Stimulated activated naive CD4-positive, alpha-beta T cell (primary cell): ENCODE measurements around the gene TMEM121.

ENCODE experiments used
- DNase-seq, 6 experiments: peaks; one replicate each; lab custom pipeline; 2025; lab: John Stamatoyannopoulos, UW

TMEM121 gene

GRCh38 chr14:105527826-105528585 lies 1.6 kb downstream of the TMEM121 start:
- DNase-seq: peak; percentile 53 to 79 (median 70)

DNA sequence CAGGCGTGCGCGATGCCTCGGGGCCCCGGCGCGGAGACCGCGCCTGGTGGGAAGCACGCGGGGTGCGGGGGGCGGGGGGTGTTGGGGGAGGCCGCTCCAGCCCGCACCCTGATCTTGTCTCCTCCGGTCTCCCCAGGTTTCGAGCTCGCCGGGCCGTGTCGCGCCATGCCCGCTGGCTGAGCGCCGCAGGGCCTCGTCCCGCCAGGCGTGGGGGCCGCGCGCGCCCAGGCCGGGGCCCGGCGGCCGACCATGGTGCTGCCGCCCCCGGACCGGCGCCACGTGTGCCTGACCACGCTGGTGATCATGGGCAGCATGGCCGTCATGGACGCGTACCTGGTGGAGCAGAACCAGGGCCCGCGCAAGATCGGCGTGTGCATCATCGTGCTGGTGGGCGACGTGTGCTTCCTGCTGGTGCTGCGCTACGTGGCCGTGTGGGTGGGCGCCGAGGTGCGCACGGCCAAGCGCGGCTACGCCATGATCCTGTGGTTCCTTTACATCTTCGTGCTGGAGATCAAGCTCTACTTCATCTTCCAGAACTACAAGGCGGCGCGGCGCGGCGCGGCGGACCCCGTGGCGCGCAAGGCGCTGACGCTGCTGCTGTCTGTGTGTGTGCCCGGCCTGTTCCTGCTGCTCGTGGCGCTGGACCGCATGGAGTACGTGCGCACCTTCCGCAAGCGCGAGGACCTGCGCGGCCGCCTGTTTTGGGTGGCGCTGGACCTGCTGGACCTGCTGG lies 2.4 kb downstream of the TMEM121 start:
- peak in 2 of 6 experiments; percentile 40 to 56 for DNase-seq

DNA sequence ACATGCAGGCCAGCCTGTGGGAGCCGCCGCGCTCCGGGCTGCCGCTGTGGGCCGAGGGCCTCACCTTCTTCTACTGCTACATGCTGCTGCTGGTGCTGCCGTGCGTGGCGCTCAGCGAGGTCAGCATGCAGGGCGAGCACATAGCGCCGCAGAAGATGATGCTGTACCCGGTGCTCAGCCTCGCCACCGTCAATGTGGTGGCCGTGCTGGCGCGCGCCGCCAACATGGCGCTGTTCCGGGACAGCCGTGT lies 2.9 kb downstream of the TMEM121 start:
- DNase-seq: peak in 2 of 6 experiments; percentile 50 to 55

GRCh38 chr14:105529569-105530284 lies 3.3 kb downstream of the TMEM121 start:
- peak in 2 of 6 experiments; percentile 12 to 20 for DNase-seq

DNA sequence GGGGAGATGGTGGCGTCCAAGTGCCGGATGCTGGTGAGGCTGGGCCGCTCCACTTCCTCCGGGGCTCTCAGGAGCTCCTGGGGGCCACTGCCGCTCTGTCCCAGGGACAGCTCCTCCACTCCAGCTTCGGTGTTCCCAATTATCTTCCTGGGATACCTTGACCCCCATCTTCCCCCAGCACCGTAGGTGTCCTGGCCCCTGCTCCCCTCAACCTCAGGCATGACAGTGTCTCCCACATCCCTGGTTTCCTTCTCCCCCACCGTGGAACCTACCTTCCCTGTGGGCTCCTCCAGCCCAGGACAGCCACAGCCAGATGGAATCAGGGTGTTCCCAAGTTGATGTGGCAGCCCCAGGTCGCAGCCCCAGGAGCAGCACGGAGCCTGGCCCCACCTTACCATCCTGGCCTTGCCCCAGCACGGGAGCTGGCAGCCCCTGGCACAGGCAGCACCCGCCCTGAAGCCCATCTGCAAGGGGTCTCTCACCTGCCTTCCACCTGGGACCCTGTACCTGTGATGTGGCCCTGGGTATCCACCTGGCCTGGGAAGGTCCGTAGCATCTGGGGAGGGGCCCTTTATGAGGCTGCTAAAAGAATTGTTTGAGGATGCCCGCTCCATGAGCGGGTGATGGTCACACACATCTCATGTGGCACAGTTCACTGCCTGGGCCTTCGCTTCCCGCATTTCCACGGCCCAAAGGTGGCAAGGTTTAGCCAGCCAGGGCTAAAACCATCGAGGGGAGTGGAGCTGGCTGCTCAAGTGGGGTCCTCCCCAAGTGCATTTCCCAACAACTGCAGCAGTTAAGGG lies 4.1 kb downstream of the TMEM121 start:
- no peak for DNase-seq

GRCh38 chr14:105531088-105531893 lies 4.9 kb downstream of the TMEM121 start:
- DNase-seq: no peak

DNA sequence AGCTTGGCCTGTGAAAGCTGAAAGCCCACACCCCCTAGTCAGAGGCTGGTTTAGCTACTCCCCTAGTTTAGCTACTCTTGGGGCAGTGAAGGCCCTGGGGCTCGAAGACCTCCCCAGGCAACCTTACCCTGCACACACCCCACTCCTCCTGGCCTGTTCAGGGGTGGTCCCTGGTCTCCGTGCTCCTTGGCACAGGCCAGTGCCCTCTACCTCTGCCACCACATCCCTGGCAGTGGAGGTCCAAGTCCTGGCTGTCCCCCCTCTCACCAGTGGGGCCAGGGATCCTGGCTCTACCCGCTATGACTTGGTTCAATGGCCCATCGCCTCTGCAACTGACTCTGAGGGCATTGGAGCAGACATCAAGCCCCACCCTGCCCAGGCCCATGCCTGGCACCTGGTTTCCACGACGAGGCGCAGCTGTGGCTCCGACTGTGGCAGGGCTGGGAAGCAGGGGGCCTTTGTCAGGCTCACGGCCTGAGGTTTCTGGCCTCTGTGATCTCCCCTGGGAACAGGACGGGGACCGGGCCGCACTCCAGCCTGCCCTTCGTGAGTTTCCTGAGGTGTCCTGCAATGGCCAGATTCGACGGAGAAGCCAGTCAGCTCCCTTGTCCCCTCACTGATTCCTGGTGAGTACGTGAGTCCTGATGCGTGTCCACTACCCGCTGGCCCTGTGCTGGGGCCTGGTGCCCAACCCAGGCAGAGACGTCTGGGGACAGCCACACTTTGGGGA lies 5.7 kb downstream of the TMEM121 start:
- no peak for DNase-seq

DNA sequence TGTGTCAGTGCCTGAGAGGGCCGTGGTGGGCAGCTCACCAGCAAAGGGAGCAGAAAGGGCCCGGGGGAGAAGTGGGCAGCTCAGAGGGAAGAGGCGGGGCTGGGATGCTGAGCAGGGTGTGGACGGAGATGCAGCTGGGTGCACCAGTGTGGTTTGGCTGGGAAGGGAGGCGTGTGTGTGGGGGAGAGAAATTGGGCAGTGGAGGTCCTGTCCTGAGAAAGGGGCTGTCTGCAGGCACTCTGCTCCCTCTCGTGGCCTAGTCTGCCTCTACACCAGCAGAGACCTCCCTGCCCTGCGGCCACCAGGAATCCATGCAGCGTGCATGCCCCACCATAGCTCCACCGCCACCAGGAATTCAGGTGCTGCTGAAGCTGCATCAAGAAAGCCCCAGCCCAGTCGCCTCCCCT lies 6.4 kb downstream of the TMEM121 start:
- no peak for DNase-seq

DNA sequence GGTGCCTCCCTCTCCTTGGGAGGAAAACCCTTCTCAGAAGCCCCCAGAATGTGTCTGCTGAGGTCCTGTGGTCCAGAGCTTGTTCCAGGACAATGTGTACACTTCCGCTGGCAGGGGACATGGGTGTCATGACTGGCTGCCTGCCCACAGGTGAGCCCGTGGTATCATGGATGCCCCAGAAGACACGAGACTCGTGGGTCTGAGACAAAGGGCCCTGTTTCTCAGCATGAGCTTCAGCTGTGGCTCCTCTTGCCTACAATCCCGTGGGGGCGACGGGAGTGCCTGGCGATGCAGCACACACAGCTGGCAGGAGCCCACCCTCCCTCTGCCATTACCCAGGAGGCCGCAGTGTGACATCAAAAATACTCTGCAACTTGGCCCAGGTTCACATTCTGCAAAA lies 7.0 kb downstream of the TMEM121 start:
- DNase-seq: no peak

DNA sequence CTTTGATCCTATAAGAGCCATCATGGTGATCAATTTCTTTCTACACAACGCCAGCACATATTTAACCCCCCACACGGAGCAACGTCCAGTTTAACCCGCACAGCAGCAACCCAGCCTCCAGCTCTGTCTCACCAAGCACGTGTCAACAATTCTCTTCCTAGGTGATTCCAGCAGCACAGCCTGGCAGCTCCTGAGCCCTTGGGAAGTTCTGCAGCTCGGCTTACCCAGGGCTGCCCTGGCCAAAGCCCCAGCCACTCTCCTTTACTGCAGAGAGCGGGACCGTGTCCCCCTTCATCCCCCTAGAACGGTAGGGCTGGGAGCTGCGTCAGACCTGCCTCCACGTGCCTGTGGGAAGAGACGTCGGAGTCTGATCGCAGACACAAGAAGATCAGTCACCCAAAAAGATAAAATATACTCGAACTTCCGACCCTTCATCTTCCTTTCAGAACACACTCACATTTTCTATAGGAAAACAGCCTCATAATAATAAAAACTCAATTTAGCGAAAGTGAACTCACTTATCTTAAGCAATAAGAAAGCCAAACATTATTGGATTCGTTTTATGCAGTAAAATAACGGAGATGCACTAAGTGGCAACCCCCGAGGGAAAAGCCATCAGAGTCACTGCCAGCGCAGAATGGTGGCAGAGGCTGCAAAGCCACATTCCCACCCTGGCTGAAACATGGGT lies 7.6 kb downstream of the TMEM121 start:
- DNase-seq: no peak

- DNase-seq: no peak
These were observed 8.2 kb downstream of the TMEM121 start for GRCh38 chr14:105534586-105534985.

- no peak for DNase-seq
These were observed 9.7 kb downstream of the TMEM121 start for GRCh38 chr14:105536051-105536450.

DNA sequence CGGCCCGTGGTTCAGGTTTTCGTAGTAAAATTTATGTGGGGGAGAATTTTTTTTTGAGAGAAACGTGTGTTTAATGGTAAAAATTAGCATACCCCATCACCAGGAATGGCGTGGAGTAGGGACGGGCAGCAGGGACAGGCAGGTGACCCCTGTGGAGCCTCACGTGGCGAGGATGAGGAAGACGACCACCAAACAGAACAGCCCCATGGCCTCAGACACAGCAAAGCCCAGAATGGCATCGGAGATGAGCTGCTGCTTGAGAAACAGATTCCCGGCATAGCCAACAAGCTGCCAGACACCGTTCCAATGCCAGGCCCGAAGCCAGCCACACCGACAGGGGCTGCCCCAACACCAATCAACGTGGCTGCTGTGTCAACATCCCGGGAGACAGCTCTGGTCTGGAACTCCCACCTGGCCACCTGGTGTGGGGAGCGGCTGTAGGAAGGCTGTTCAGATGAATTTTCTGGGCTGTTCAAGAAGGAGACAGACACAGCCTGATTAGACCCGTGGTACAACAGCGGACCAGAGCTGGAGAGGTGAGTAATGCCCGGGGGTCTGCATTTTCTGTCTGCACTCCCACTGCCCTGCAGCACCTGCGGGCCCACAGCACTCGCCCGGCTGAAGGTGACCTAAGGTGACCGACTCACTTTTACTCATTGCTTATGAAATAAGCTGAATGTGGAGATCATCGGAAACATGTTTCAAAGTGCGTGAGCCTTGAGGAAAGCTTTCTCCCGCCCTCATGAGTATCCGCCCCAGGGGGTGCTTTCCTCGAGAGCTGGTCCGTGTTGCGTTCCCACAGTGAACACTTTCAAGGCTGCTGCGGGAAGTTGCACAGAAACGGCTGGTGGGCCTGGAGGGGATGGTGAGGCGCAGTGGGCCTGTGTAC lies 10.6 kb downstream of the TMEM121 start:
- DNase-seq: no peak

- DNase-seq: peak; percentile 17 to 74 (median 58)
These were observed 11.4 kb downstream of the TMEM121 start for GRCh38 chr14:105537580-105538474.

GRCh38 chr14:105538481-105539049 lies 12.2 kb downstream of the TMEM121 start:
- no peak for DNase-seq

GRCh38 chr14:105540811-105541210 lies 14.4 kb downstream of the TMEM121 start:
- no peak for DNase-seq

GRCh38 chr14:105541218-105541875 lies 15.0 kb downstream of the TMEM121 start:
- DNase-seq: no peak
